ENCODE data around the gene THBS1.

- TF ChIP-seq CTCF (IDR thresholded peaks at IDR 0.05; ENCODE audit: low read length) (no peak), EZH2 (IDR thresholded peaks at IDR 0.05; ENCODE audit: borderline replicate concordance, low read length) (no peak)
Observed at GRCh38 chr15:39595338-39596221, 14.7 kb downstream of the THBS1 start.
